Stimulated activated naive CD8-positive, alpha-beta T cell treated with anti-CD3 and anti-CD28 coated beads, Interleukin-15, Interleukin-2, amounts not matched to agents 100 ng/mL and 50 ng/mL, for 24 hours (primary cell): ENCODE results near the gene DDX6.
"Not testable (repeated sequence)": the region's sequence is repeated elsewhere in the genome, so short reads cannot be mapped to it uniquely, and the experiment has no call there.

Experiments
- H3K27ac Mint-ChIP-seq: one replicate; pipeline ENCODE4 v1.8.0; 2021; ENCODE audit warnings: mild to moderate bottlenecking, mixed read lengths
- H3K27me3 Mint-ChIP-seq: one replicate; pipeline ENCODE4 v1.8.0; 2021; ENCODE audit warnings: mixed read lengths
- H3K36me3 Mint-ChIP-seq: one replicate; pipeline ENCODE4 v1.8.0; 2021; ENCODE audit warnings: low read depth, mixed read lengths
- H3K4me1 Mint-ChIP-seq: one replicate; pipeline ENCODE4 v1.8.0; 2021; ENCODE audit warnings: low read depth, mixed read lengths
- H3K4me3 Mint-ChIP-seq: one replicate; pipeline ENCODE4 v1.8.0; 2021; ENCODE audit warnings: mild to moderate bottlenecking, mixed read lengths
- H3K9me3 Mint-ChIP-seq: one replicate; pipeline ENCODE4 v1.8.0; 2021; ENCODE audit warnings: mixed read lengths

DDX6 gene

DNA sequence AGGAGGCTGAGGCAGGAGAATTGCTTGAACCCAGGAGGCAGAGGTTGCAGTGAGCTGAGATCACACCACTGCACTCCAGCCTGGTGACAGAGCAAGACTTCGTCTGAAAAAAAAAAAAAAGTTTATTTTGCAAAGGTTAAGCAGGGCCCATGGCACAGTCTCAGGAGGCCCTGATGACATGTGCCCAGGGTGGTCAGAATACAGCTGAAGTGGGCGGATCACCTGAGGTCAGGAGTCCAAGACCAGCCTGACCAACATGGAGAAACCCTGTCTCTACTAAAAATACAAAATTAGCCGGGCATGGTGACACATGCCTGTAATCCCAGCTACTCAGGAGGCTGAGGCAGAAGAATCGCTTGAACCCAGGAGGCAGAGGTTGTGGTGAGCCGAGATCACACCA, 76.5 kb downstream of the DDX6 start:
- not testable (repeated sequence) for H3K4me1 Mint-ChIP-seq, H3K27ac Mint-ChIP-seq, H3K9me3 Mint-ChIP-seq, H3K27me3 Mint-ChIP-seq, H3K4me3 Mint-ChIP-seq, H3K36me3 Mint-ChIP-seq

GRCh38 chr11:118708296-118708695, 82.7 kb downstream of the DDX6 start:
- no peak overlapping the region for H3K27ac Mint-ChIP-seq
- no peak overlapping the region for H3K4me3 Mint-ChIP-seq
- H3K36me3 Mint-ChIP-seq = no peaks in the 10 kb centered on the region
- H3K4me1 Mint-ChIP-seq = peaks cover 27% of the 10 kb centered on the region
- no peaks in the 10 kb centered on the region for H3K27me3 Mint-ChIP-seq
- H3K9me3 Mint-ChIP-seq = no peaks in the 10 kb centered on the region

- Mint-ChIP-seq H3K36me3 (no peaks in the 10 kb centered on the region), H3K27ac (no peak overlapping the region), H3K27me3 (no peaks in the 10 kb centered on the region)
Observed at GRCh38 chr11:118706546-118706825, 84.5 kb downstream of the DDX6 start.

GRCh38 chr11:118705791-118706545, 85.0 kb downstream of the DDX6 start:
- Mint-ChIP-seq H3K36me3 (no peaks in the 10 kb centered on the region), H3K4me1 (peaks cover 29% of the 10 kb centered on the region), H3K9me3 (no peaks in the 10 kb centered on the region), H3K27me3 (no peaks in the 10 kb centered on the region), H3K27ac (no peak overlapping the region), H3K4me3 (no peak overlapping the region)

More at GRCh38 chr11:118706546-118706825, 84.5 kb downstream of the DDX6 start:
- Mint-ChIP-seq H3K4me1 (peaks cover 29% of the 10 kb centered on the region), H3K4me3 (no peak overlapping the region), H3K9me3 (no peaks in the 10 kb centered on the region)

DNA sequence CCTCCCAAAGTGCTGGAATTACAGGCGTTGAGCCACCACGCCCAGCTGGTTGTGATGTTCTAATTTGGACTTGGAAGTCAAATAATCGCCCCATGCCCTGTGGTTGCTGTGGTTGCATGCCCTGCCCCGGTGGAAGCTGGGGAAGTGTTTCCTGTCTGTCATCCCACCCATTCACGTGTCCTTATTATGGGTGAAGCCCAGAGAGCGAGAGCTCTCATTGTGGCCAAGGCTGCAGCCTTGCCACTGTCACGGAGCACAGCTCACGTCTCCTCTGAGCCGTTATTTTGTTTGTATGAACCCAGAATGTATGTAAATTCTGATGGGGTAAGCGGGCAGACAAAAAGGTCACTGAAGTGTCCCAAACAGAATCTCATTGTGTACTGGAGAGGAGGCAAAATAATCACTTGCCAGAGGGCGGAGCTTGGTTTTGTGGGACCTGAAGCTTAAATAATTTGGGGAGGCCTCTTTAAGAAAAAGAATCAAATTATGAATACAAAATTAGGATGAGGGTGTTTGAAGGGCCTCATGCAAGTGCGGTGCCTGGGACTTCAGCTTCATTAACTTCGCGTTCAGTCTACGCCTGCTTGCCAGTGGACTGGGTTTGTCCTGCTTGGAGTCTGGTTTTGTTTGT, 85.7 kb downstream of the DDX6 start:
- peak overlapping the region; percentile 40 for H3K4me3 Mint-ChIP-seq
- peaks cover 4% of the 10 kb centered on the region for H3K36me3 Mint-ChIP-seq
- H3K27me3 Mint-ChIP-seq = no peaks in the 10 kb centered on the region
- H3K9me3 Mint-ChIP-seq = peaks cover 3% of the 10 kb centered on the region
- H3K4me1 Mint-ChIP-seq = peaks cover 32% of the 10 kb centered on the region
- peak overlapping the region; percentile 3 for H3K27ac Mint-ChIP-seq

DNA sequence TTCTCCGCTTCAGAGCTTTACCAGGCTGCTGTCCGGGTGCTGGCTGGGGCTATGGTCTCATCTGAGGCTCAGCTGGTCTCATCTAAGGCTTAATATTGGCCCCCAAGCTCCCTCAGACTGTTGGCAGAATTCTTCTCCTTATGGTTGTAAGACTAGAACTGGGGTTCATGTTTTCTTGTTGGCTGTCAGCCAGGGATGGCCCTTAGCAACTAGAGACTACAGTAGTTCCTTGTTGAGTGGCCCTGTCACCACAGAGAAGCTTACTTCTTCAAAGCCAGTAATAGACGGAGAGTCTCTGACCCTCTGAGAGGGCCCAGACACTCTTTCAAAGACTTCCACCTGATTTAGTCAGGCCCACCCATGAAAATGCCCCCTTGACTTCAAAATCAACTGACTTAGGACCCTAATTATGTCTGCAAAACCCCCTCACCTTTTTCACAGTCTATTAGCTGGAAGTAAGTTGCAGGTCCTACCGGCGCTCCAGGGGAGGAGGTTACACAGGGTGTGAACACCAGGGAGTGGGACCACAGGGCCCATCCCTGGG, 87.3 kb downstream of the DDX6 start:
- H3K4me1 Mint-ChIP-seq = peaks cover 45% of the 10 kb centered on the region
- peaks cover 4% of the 10 kb centered on the region for H3K9me3 Mint-ChIP-seq
- H3K36me3 Mint-ChIP-seq = peaks cover 6% of the 10 kb centered on the region
- H3K27me3 Mint-ChIP-seq = no peaks in the 10 kb centered on the region
- no peak overlapping the region for H3K27ac Mint-ChIP-seq
- H3K4me3 Mint-ChIP-seq = no peak overlapping the region

DNA sequence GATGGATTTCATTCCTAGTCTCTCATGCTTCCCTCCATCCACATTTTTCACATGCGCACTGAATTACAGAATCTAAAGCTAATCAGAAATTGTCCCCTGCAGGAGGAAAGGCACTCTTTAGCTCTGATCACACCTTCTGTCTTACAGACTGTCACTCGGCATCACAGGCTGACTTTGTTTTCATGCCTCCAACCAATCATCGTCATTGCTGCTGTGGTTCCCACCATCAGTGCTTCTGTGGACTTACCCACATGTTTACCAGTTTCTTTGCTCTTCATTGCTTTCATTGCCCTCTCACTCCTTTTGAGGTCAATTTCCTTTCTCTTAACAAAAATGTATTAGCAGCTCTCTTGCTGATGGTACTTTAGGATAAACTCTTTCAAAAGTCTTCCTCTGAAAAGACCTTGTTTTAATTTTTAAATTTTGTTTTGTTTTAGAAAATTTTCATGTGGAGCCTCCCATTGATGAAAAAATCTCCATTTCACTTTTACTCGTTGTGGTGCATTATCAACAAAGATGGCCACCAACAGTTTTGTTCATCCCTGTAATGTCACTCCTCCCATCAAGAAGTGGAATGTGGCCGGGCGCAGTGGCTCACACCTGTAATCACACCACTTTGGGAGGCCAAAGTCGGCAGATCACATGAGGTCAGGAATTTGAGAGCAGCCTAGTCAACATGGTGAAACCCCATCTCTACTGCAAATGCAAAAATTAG, 91.3 kb downstream of the DDX6 start:
- Mint-ChIP-seq H3K27me3 (no peaks in the 10 kb centered on the region), H3K9me3 (peaks cover 4% of the 10 kb centered on the region), H3K36me3 (peaks cover 6% of the 10 kb centered on the region), H3K4me1 (peaks cover 56% of the 10 kb centered on the region), H3K27ac (no peak overlapping the region), H3K4me3 (no peak overlapping the region)
